ENCODE data around the gene C3orf62. TPM values are rescaled to one million over a fixed set of nuclear protein-coding genes. Genes with fewer than 3 reads are reported as not detected.
A peak's percentile ranks its signal among the peaks of the same experiment; 100 is the strongest.
"Not testable (repeated sequence)": the region's sequence is repeated elsewhere in the genome, so short reads cannot be mapped to it uniquely, and the experiment has no call there.

Gene C3orf62
- total and polyA plus RNA-seq, 9 of the 15 experiments (the other 6 are each of a cell fraction or from before 2014, with no cell fraction given), result 1.3 to 5.7 (median 3.4) TPM

GRCh38 chr3:49240091-49240490 is 36.9 kb downstream of the C3orf62 start:
- H3K4me3 ChIP-seq; DNase-seq (ENCODE audit: extremely low read depth in 1 of 4, low spot score in 3 of 4); FAIRE-seq; H3K27ac ChIP-seq (ENCODE audit: extremely low read depth, low read depth, low read length); CTCF ChIA-PET (ENCODE audit: low intra/inter-chr PET ratio); intact Hi-C loops (cut with micrococcal nuclease); H4K20me1 ChIP-seq (replicated peaks; ENCODE audit: control insufficient read depth, insufficient read depth, low read length); POLR2A ChIA-PET; H3K4me2 ChIP-seq (ENCODE audit: insufficient read depth, low read length); H3K9me1 ChIP-seq (ENCODE audit: control insufficient read depth, insufficient read depth, low read length); BruUV-seq (replicated peaks); H3K9ac ChIP-seq (ENCODE audit: insufficient read depth in 1 of 2, low read depth in 2 of 2, low read length in 2 of 2); H3K9me3 ChIP-seq (replicated peaks; ENCODE audit: control insufficient read depth, insufficient read depth, low read depth, low read length); H3K27me3 ChIP-seq (ENCODE audit: control insufficient read depth in 2 of 2, insufficient read depth in 2 of 2, low read length in 2 of 2); ATAC-seq; H3K79me2 ChIP-seq (ENCODE audit: control insufficient read depth, insufficient read depth, low read length); H3K36me3 ChIP-seq (ENCODE audit: control insufficient read depth, insufficient read depth, low read length); H2AFZ ChIP-seq (ENCODE audit: low read depth, low read length): not testable (repeated sequence)
- peaks cover 11 to 13% of the 10 kb centered on the region in 2 experiments; a peak in 4 of 5 replicates for H3K4me1 ChIP-seq (replicated peaks in 1 of 2; ENCODE audit: control insufficient read depth in 2 of 2, insufficient read depth in 2 of 2, low read length in 2 of 2)
- in situ Hi-C loops (cut with MboI), result loop anchor here (25.0 kb wide), 1 partner anchor 1403 kb away; no protein-coding TSS in a partner anchor
- WGBS (ENCODE audit: insufficient coverage, low coverage, missing lambda C conversion rate), result 92% methylated on average over 4 of the region's 11 CpGs

GRCh38 chr3:49238274-49239127 is 38.5 kb downstream of the C3orf62 start:
- no TSS peak for BruUV-seq (replicated peaks)
- TF ChIP-seq NR4A1 (CRISPR knock-in tag; IDR thresholded peaks at IDR 0.05), result no peak
- TF ChIP-seq NR4A1 (tag; IDR thresholded peaks at IDR 0.05), result peak; percentile 95
- TF ChIP-seq ZBTB8A (IDR thresholded peaks at IDR 0.05; ENCODE audit: partially characterized antibody), result no peak
- TF ChIP-seq SNRNP70 (optimal IDR thresholded peaks at IDR 0.05; ENCODE audit: low read depth, low read length), result no peak
- no peak for TF ChIP-seq FOXA1 (IDR thresholded peaks at IDR 0.05; ENCODE audit: borderline replicate concordance)
- TF ChIP-seq, protein P1, sequence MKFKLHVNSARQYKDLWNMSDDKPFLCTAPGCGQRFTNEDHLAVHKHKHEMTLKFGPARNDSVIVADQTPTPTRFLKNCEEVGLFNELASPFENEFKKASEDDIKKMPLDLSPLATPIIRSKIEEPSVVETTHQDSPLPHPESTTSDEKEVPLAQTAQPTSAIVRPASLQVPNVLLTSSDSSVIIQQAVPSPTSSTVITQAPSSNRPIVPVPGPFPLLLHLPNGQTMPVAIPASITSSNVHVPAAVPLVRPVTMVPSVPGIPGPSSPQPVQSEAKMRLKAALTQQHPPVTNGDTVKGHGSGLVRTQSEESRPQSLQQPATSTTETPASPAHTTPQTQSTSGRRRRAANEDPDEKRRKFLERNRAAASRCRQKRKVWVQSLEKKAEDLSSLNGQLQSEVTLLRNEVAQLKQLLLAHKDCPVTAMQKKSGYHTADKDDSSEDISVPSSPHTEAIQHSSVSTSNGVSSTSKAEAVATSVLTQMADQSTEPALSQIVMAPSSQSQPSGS (CRISPR knock-in tag; IDR thresholded peaks at IDR 0.05), result no peak
- no peak for TF ChIP-seq ZFP36 (IDR thresholded peaks at IDR 0.05; ENCODE audit: low read depth, low read length, partially characterized antibody)
- TF ChIP-seq, protein P2, sequence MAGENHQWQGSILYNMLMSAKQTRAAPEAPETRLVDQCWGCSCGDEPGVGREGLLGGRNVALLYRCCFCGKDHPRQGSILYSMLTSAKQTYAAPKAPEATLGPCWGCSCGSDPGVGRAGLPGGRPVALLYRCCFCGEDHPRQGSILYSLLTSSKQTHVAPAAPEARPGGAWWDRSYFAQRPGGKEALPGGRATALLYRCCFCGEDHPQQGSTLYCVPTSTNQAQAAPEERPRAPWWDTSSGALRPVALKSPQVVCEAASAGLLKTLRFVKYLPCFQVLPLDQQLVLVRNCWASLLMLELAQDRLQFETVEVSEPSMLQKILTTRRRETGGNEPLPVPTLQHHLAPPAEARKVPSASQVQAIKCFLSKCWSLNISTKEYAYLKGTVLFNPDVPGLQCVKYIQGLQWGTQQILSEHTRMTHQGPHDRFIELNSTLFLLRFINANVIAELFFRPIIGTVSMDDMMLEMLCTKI (IDR thresholded peaks at IDR 0.05; ENCODE audit: partially characterized antibody), result no peak
- TF ChIP-seq ZNF280B (CRISPR knock-in tag; IDR thresholded peaks at IDR 0.05), result no peak

More at GRCh38 chr3:49238274-49239127, 38.5 kb downstream of the C3orf62 start:
- H3K36me3 ChIP-seq (ENCODE audit: control insufficient read depth, insufficient read depth, low read length), result no peaks in the 10 kb centered on the region
- H2AFZ ChIP-seq (ENCODE audit: low read depth, low read length), result peak overlapping the region; percentile 72
- 27% methylated on average over 9 of the region's 9 CpGs for WGBS (ENCODE audit: insufficient coverage, low coverage, missing lambda C conversion rate)
- intact Hi-C loops (cut with micrococcal nuclease) (loop anchor here (1.0 to 5.0 kb wide), 2 partner anchors 20 to 66 kb away; partner anchors contain the start of gene KLHDC8B), in situ Hi-C loops (cut with MboI) (loop anchor here (25.0 kb wide), 1 partner anchor 1401 kb away; no protein-coding TSS in a partner anchor)
- H3K9ac ChIP-seq (ENCODE audit: insufficient read depth in 1 of 2, low read depth in 2 of 2, low read length in 2 of 2), result peak overlapping the region in 1 of 2 experiments; percentile 51; a peak in 2 of 4 replicates
- peak overlapping the region; percentile 58 for H3K4me2 ChIP-seq (ENCODE audit: insufficient read depth, low read length)
- FAIRE-seq, result peak; percentile 93
- no peak overlapping the region for H3K4me3 ChIP-seq
- H3K27ac ChIP-seq (ENCODE audit: extremely low read depth, low read depth, low read length), result peak overlapping the region; percentile 93
- H3K27me3 ChIP-seq (ENCODE audit: control insufficient read depth in 2 of 2, insufficient read depth in 2 of 2, low read length in 2 of 2), result no peaks in the 10 kb centered on the region
- ChIA-PET CTCF (ENCODE audit: low intra/inter-chr PET ratio) (no interaction called here), POLR2A (interaction anchor here (0.6 to 1.3 kb wide), 12 partner anchors 11 to 118 kb away, joined by 3 to 9 read pairs (median 3); partner anchors contain the start of genes KLHDC8B and USP4)
- DNase-seq (ENCODE audit: extremely low read depth in 1 of 4, low spot score in 3 of 4), result peak; percentile 48 to 88 (median 62)
- H3K9me1 ChIP-seq (ENCODE audit: control insufficient read depth, insufficient read depth, low read length), result no peaks in the 10 kb centered on the region
- peaks cover 7 to 11% of the 10 kb centered on the region in 2 experiments; a peak in 4 of 5 replicates for H3K4me1 ChIP-seq (replicated peaks in 1 of 2; ENCODE audit: control insufficient read depth in 2 of 2, insufficient read depth in 2 of 2, low read length in 2 of 2)
- peak; percentile 96 for ATAC-seq
- H4K20me1 ChIP-seq (replicated peaks; ENCODE audit: control insufficient read depth, insufficient read depth, low read length), result no peaks in the 10 kb centered on the region
- peaks cover 5% of the 10 kb centered on the region for H3K9me3 ChIP-seq (replicated peaks; ENCODE audit: control insufficient read depth, insufficient read depth, low read depth, low read length)
- H3K79me2 ChIP-seq (ENCODE audit: control insufficient read depth, insufficient read depth, low read length), result no peaks in the 10 kb centered on the region
